ENCODE measurements around the gene GCN1. TPM values are rescaled to one million over a fixed set of nuclear protein-coding genes. Genes with fewer than 3 reads are reported as not detected.

Gene GCN1
- total and polyA plus RNA-seq, 8 donors: 51.8 to 89.4 (median 57.9) TPM

DNA sequence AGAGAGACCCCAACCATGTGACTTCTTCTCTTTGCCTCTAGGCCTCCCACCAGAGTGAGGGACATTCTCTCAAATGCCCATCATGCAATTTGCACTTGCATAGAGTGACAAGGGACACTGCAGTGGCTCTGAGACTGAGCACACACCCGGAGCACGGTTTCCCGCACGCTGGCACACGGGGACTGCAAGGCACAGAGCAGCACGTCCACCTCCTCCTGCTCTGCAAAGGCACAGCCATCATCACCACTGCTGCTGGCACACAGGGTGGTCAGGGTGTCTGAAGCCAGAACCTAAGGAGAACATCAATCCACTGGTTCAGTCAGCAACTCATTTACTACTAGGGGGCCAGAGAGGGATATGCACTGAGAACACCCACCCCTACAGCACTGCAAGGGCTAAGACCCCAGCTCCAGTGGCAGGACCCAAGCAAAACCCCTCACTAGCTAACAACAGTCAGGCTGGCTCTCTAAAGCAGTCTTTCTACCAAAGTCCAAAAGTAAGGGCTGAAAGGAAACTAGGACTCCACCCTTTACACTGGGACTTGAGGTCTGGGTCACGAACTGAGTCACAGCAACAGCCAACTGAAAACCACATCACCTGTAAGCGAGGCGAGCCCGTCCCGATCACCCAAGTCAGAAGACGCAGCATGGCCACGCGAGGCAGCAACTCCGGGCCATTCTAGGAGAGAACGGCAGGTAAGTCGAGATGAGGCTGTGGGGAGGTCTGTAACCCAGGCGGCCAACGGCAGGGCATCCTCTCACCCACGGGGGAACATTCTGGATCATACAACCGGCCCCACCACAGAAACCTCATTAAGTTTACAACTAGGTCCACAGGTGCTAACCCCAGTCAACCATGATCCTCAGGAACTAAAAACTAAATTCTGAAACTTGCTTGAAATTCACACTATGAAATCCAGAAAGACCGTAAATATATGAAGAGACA lies 37.9 kb downstream of the GCN1 start:
- H3K4me1 ChIP-seq: no peaks in the 10 kb centered on the region
- H3K9me3 ChIP-seq: no peaks in the 10 kb centered on the region
- no peak overlapping the region for H3K4me3 ChIP-seq
- peaks cover 0 to 97% of the 10 kb centered on the region in 2 donors for H3K36me3 ChIP-seq
- intact Hi-C loops (cut with DNase I): no loop called here
- TF ChIP-seq, protein P1, sequence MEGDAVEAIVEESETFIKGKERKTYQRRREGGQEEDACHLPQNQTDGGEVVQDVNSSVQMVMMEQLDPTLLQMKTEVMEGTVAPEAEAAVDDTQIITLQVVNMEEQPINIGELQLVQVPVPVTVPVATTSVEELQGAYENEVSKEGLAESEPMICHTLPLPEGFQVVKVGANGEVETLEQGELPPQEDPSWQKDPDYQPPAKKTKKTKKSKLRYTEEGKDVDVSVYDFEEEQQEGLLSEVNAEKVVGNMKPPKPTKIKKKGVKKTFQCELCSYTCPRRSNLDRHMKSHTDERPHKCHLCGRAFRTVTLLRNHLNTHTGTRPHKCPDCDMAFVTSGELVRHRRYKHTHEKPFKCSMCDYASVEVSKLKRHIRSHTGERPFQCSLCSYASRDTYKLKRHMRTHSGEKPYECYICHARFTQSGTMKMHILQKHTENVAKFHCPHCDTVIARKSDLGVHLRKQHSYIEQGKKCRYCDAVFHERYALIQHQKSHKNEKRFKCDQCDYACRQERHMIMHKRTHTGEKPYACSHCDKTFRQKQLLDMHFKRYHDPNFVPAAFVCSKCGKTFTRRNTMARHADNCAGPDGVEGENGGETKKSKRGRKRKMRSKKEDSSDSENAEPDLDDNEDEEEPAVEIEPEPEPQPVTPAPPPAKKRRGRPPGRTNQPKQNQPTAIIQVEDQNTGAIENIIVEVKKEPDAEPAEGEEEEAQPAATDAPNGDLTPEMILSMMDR (IDR thresholded peaks at IDR 0.05): no peak
- no peak overlapping the region for H3K27ac ChIP-seq
- ATAC-seq: no peak
- H3K27me3 ChIP-seq: no peaks in the 10 kb centered on the region
- no peak for DNase-seq

DNA sequence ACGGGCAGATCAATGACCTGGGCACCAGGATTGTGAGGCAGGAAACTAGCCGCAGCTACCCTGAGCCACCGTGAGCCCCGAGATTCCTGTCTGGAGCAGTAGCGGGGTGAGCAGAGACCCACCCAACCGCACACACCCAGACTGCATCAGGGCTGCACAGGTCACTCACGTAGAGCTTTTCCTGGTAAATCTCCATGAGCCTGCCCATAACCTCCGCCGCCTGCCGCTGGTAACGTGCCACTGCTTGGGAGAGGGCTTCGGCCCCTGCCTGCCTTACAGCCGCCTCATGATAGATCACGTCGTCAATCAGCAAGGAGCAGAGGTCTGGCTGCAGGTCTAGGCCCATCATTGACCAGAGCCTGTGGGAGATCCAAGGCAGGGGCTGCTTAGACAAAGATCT lies 39.4 kb downstream of the GCN1 start:
- Histone ChIP-seq H3K27me3 (no peaks in the 10 kb centered on the region), H3K36me3 (peaks cover 0 to 97% of the 10 kb centered on the region in 2 donors), H3K9me3 (no peaks in the 10 kb centered on the region), H3K4me1 (no peaks in the 10 kb centered on the region), H3K4me3 (no peak overlapping the region), H3K27ac (no peak overlapping the region)
- intact Hi-C loops (cut with DNase I): no loop called here
- DNase-seq: no peak
- TF ChIP-seq, protein P1 (IDR thresholded peaks at IDR 0.05): no peak
- ATAC-seq: no peak

DNA sequence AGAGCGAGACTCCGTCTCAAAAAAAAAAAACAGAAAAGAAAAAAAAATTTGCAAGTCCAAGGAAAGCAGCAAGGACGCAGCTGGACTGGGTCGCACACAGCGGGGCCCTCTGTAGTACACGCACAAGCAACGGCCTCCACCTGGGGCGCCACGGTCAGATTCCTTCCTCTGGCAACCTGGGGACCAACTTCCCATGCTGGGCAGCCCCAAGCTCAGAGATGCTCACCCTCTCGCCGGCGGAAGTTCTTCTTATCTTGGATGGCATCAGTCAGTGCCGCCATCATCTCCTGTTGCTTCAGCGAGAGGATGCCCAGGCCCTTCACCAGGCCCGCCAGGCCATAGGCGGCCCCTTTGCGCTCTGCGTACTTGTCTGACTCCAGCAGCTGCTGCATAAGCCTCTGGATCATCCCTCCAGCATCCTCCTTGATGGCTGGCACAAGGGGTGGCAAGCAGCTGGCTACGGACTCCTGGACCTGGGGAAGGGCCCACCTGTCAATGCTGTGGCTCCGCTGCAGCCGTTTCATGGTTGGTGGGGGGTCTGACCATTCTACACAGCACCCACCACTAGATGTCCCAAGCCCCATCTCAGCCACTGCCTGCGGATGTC lies 43.5 kb downstream of the GCN1 start:
- peaks cover 0 to 97% of the 10 kb centered on the region in 2 donors for H3K36me3 ChIP-seq
- no peak overlapping the region for H3K4me3 ChIP-seq
- intact Hi-C loops (cut with DNase I): no loop called here
- H3K27ac ChIP-seq: no peak overlapping the region
- H3K4me1 ChIP-seq: no peaks in the 10 kb centered on the region
- DNase-seq (no peak), ATAC-seq (no peak)
- no peaks in the 10 kb centered on the region for H3K9me3 ChIP-seq
- no peaks in the 10 kb centered on the region for H3K27me3 ChIP-seq
- TF ChIP-seq, protein P1 (IDR thresholded peaks at IDR 0.05): no peak

DNA sequence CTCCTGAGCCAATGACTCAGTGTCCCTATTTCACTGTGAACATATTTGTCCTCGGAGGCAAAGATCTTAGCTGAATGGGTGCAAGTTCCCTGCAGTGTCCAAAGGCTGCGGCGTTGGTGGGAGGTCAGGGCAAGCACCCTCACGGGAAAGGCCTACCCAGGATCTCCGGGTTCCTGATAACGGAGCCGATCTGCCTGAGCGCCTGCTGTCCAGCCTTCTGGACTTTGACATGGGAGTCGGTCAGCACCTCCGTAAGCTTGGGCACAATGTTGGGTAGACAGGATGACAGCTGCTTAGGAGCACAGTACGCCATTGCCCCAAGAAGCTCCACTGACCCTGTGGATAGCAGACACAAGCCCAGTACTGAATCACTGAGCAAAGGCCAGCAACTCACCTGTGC lies 46.5 kb downstream of the GCN1 start:
- TF ChIP-seq, protein P1 (IDR thresholded peaks at IDR 0.05): no peak
- no peak for ATAC-seq
- no peak overlapping the region for H3K27ac ChIP-seq
- intact Hi-C loops (cut with DNase I): no loop called here
- H3K36me3 ChIP-seq: peaks cover 0 to 97% of the 10 kb centered on the region in 2 donors
- no peaks in the 10 kb centered on the region for H3K27me3 ChIP-seq
- no peak overlapping the region for H3K4me3 ChIP-seq
- no peaks in the 10 kb centered on the region for H3K9me3 ChIP-seq
- DNase-seq: no peak
- no peaks in the 10 kb centered on the region for H3K4me1 ChIP-seq

DNA sequence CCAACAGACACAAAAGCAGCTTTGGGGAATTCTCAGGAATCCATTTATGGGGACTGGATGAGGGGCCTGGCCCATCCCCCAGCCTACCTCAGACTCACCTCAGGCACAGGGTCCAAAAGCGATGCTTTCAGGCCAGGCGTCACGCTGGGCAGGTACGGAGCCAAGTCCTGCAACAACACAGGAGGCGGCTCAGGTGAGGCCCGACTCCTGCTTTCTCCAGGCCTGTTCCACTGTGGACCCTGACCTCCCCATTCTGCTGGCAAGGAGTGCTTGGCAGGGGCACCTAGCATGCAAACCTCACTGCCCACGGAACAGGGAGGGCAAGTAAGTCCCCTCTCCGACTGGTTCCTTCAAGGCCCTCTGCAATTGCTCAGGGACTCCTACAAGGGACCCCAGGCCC lies 49.4 kb downstream of the GCN1 start:
- intact Hi-C loops (cut with DNase I): no loop called here
- TF ChIP-seq, protein P1 (IDR thresholded peaks at IDR 0.05): no peak
- ATAC-seq (no peak), DNase-seq (no peak)
- H3K9me3 ChIP-seq: no peaks in the 10 kb centered on the region
- no peaks in the 10 kb centered on the region for H3K4me1 ChIP-seq
- no peak overlapping the region for H3K27ac ChIP-seq
- H3K27me3 ChIP-seq: no peaks in the 10 kb centered on the region
- peaks cover 0 to 100% of the 10 kb centered on the region in 2 donors for H3K36me3 ChIP-seq
- no peak overlapping the region for H3K4me3 ChIP-seq
